GM18909 (cell line): ENCODE measurements around the gene PCNX1.

Experiments used
- ATAC-seq: cut with Tn5 transposase; IDR thresholded peaks from one replicate; pipeline ENCODE4 v1.9.1; 2021; ENCODE audit warnings: mild to moderate bottlenecking; ENCODE audit not compliant: unreplicated experiment, poor library complexity

PCNX1 gene

GRCh38 chr14:70954068-70954467, 46.8 kb downstream of the PCNX1 start:
- ATAC-seq: no peak

DNA sequence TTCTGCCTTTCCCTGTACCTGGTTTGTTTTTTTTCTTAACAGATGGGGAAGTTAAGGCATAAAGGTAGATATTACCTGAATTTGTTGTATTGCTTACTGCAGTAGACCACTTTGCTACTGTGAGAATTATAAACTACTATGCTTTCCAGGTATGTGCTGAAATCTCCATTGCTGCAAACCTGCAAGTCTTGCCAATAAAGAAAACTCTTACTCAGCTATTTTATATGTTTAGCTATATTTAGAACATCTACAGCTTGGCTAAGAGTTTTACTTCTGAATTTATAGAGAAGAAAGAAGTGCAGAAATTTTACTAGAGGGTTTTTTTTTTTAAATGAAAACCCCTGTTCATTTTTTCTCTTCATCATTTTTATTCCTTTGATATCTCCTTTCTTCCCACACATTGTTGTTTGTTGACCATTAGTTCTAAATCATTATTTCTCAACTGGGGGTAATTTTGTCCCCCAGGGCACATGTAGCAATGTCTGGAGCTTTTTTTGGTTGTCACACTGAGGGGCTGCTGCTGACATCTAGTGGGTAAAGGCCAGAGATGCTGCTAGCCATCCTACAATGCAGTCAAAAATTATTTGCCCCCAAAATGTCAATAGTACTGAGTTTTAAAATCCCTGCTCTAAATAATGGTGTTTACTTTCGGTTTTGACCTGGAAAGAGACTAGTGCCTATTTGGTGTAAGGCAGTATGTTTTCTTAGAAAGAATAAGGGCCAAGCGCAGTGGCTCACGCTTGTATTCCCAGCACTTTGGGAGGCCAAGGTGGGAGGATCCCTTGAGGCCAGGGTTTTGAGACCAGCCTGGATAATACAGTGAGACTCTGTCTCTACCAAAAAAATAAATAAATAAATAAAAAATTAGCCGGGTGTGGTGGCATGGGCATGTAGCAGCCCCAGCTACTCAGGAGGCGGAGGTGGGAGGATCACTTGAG, 48.6 kb downstream of the PCNX1 start:
- no peak for ATAC-seq

- no peak for ATAC-seq
Measured at GRCh38 chr14:70956511-70956910, 49.3 kb downstream of the PCNX1 start.

DNA sequence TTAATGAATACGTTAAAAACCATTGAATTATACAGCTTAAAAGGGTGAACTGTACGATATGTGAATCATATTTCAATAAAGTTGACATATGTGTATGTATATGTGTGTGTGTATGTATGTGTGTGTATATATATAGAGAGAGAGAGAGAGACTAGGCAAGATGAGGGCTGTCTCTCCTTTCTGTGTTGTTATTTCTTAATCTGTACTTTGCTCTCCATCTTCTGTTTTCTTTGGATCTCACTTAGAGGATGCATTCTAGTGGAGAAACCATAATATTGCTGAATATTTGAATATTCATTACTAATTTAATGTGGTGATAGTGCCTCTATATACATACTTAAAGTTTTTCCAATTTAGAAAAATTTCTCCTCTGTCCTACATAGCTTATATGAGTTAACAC, 50.5 kb downstream of the PCNX1 start:
- ATAC-seq: no peak

GRCh38 chr14:70962935-70963334, 55.7 kb downstream of the PCNX1 start:
- ATAC-seq: no peak

GRCh38 chr14:70964492-70964891, 57.2 kb downstream of the PCNX1 start:
- no peak for ATAC-seq

GRCh38 chr14:70971560-70971959, 64.3 kb downstream of the PCNX1 start:
- ATAC-seq: no peak

GRCh38 chr14:70972107-70972976, 65.1 kb downstream of the PCNX1 start:
- ATAC-seq: no peak

DNA sequence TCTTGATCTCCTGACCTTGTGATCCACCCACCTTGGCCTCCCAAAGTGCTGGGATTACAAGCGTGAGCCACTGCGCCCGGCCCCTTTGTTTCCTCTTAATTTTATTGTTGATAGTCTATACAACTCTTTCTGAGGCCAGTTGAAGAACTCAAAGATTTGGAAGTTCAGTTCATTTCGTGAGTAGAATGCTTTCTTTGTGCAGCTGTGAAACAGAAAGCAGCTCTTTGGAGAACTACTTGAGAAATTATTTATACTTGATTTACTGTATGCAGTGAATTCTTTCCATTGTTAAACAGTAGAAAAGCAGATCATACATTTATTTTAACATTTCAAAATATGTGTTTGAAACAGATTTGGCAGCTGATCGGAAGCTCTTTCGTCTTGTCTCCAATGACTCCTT, 69.3 kb downstream of the PCNX1 start:
- ATAC-seq: no peak

- ATAC-seq: no peak
Measured at GRCh38 chr14:70981000-70981952, 74.0 kb downstream of the PCNX1 start.

DNA sequence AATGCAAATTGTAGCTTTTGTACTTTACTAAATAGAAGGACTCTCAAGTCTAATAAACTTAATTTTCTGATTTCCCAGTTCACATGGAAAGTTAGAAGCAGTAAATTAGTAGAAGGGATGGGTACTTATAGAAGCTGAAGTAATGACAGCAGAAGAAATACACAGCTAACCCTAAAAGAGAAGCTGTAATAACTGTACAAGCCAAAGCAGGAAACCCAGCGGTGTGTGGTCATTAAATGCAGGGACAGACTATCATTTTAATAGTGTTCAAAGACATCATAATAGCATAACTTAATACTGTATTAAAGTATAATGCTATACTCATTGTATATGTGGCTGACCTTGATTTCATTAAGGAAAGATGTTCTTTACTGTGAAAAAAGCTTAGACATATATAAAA, 74.9 kb downstream of the PCNX1 start:
- ATAC-seq: no peak

- ATAC-seq: no peak
Measured at GRCh38 chr14:70987041-70987440, 79.8 kb downstream of the PCNX1 start.

DNA sequence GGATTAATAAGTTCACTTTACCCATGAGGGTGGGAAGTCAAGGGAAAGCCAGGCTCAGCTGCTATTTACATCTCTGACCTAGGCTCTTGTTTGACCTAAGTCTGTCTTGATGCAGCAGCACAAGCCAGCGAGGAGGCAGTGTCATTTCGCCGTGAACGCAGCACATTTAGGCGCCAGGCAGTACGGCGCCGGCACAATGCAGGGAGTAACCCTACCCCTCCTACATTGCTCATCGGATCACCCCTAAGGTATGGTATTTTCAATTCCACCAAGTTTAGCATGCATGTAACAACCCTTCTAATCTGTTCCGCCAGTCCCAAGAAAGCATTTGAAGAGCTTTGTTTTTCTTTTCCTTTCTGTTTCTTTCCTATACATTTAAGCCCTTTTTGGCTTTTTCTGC, 81.2 kb downstream of the PCNX1 start:
- ATAC-seq: no peak

- ATAC-seq: no peak
Measured at GRCh38 chr14:70993931-70994330, 86.7 kb downstream of the PCNX1 start.

DNA sequence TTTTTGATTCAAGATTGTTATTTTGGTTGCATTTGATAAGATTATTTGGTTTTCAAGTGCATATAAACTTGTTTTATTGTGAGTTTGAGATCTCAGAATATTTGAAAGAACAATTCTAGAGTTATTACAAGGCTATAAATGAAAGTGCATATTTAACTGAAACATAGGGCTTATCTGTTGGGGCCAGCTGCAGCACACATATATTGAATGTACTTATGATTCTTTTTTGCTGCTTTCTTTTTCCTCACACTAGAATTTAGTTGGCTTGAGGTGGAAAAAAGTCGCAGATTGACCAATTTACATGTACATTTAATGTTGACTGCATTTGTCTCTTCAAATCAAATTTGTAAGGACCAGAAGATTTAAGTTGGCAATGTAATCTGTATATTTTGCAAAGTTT, 88.0 kb downstream of the PCNX1 start:
- ATAC-seq: no peak

DNA sequence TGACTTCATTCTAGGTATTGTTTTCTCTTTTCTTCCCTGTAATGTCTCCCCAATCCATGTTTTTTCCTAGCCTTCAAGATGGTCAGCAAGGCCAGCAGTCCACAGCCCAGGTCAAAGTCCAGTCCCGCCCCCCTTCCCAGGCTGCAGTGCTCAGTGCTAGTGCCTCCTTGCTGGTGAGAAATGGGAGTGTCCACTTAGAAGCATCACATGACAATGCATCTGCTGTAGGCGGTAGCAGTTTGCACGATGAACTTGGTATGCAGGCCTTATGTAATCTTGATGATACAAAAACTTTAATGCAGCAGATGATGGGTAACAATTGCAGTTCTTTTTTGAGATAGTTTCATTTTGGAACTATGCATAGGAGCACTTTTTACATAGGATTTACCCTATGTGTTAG, 88.4 kb downstream of the PCNX1 start:
- no peak for ATAC-seq

DNA sequence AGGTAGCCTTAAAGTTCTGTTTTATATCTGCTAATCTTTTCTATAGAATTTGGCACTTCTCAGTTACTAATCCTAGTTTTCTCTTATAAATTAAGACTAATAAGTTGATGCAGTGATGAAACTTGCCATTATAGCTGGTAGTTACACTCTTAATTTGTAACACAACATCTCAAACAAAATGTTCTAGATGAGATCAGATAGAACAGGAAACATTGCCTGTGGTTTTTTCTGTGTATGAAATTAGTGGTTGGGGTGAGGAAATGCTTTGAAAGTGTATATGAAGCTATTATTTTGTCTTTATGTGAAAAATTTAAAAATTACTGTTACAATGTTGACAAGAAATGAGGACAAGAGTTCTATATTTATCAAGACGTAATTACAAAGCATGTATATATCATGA, 91.9 kb downstream of the PCNX1 start:
- no peak for ATAC-seq

GRCh38 chr14:71000091-71000490, 92.8 kb downstream of the PCNX1 start:
- no peak for ATAC-seq

DNA sequence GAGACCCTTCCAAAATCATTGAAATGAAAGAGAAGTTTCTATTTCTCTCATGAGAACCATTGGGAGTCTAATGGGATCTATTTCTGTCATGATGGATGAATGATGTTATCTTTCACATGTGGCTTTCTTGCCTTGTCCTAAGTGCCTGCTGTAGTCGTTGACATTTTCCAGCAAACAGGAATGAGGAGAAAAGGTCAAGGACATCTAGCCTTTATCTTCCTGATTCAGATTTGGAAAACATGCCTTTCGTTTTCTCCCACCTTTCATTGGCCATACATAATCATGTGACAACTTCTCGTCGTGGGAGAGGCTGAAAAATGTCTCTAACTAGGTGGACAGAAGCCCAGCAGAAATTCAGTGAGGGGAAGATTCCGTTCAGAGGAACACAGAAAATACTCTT, 94.5 kb downstream of the PCNX1 start:
- no peak for ATAC-seq

GRCh38 chr14:71003156-71003555, 95.9 kb downstream of the PCNX1 start:
- ATAC-seq: no peak
